Gastrocnemius medialis (tissue), 4 donors: ENCODE results near the gene JHY.

Source experiments
- POLR2A ChIP-seq, 2 donors: fragments of 450-650 bp; IDR thresholded peaks; one replicate each; pipeline ENCODE4 v1.6.1; 2017; ENCODE audit warnings: antibody characterized with exemption in 2 of 2, mild to moderate bottlenecking in 2 of 2, moderate library complexity in 2 of 2
- TF ChIP-seq, protein P1 (sequence below), 5 experiments: fragments of 450-650 bp in 3 of 5; fragments of 200-600 bp in 2 of 5; sonication (generic) in 2 of 5; IDR thresholded peaks in 4 of 5; conservative IDR thresholded peaks in 1 of 5; 1 replicate in 4 of 5; 2 replicates in 1 of 5; pipeline ENCODE4 v1.5.1; 2016 to 2019; ENCODE audit warnings: antibody characterized with exemption in 5 of 5, mild to moderate bottlenecking in 3 of 5, moderate library complexity in 3 of 5

GRCh38 chr11:122836916-122837315, 45.6 kb upstream of the JHY start:
- no peak for TF ChIP-seq POLR2A (IDR thresholded peaks at IDR 0.05)
- TF ChIP-seq, protein P1, sequence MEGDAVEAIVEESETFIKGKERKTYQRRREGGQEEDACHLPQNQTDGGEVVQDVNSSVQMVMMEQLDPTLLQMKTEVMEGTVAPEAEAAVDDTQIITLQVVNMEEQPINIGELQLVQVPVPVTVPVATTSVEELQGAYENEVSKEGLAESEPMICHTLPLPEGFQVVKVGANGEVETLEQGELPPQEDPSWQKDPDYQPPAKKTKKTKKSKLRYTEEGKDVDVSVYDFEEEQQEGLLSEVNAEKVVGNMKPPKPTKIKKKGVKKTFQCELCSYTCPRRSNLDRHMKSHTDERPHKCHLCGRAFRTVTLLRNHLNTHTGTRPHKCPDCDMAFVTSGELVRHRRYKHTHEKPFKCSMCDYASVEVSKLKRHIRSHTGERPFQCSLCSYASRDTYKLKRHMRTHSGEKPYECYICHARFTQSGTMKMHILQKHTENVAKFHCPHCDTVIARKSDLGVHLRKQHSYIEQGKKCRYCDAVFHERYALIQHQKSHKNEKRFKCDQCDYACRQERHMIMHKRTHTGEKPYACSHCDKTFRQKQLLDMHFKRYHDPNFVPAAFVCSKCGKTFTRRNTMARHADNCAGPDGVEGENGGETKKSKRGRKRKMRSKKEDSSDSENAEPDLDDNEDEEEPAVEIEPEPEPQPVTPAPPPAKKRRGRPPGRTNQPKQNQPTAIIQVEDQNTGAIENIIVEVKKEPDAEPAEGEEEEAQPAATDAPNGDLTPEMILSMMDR (IDR thresholded peaks at IDR 0.05 in 4 of 5, conservative IDR thresholded peaks at IDR 0.05 in 1 of 5) = no peak
